Fibroblast of peridontal ligament (primary cell): ENCODE measurements around the gene SLCO2A1.
A peak's percentile ranks its signal among the peaks of the same experiment; 100 is the strongest.

Experiments
- DNase-seq: peaks from one replicate; pipeline ENCODE4 v3.0.0-alpha.2; 2010; ENCODE audit errors: extremely low read depth

SLCO2A1 gene

GRCh38 chr3:133999891-134000685, 29.6 kb downstream of the SLCO2A1 start:
- no peak for DNase-seq

GRCh38 chr3:133998691-133999241, 31.0 kb downstream of the SLCO2A1 start:
- DNase-seq: no peak

- DNase-seq: no peak
These were observed 31.7 kb downstream of the SLCO2A1 start for GRCh38 chr3:133997871-133998635.

- DNase-seq: no peak
These were observed 32.7 kb downstream of the SLCO2A1 start for GRCh38 chr3:133996996-133997395.

- DNase-seq: no peak
These were observed 33.5 kb downstream of the SLCO2A1 start for GRCh38 chr3:133996251-133996661.

- no peak for DNase-seq
These were observed 34.5 kb downstream of the SLCO2A1 start for GRCh38 chr3:133995264-133995663.

- no peak for DNase-seq
These were observed 35.4 kb downstream of the SLCO2A1 start for GRCh38 chr3:133994166-133994890.

GRCh38 chr3:133992951-133993620, 36.6 kb downstream of the SLCO2A1 start:
- no peak for DNase-seq

GRCh38 chr3:133992381-133992780, 37.3 kb downstream of the SLCO2A1 start:
- DNase-seq: no peak

- no peak for DNase-seq
These were observed 38.1 kb downstream of the SLCO2A1 start for GRCh38 chr3:133991637-133992036.

GRCh38 chr3:133991209-133991608, 38.5 kb downstream of the SLCO2A1 start:
- DNase-seq: no peak

GRCh38 chr3:133989936-133990702, 39.6 kb downstream of the SLCO2A1 start:
- no peak for DNase-seq

GRCh38 chr3:133988631-133989161, 41.0 kb downstream of the SLCO2A1 start:
- DNase-seq: no peak

- no peak for DNase-seq
These were observed 41.7 kb downstream of the SLCO2A1 start for GRCh38 chr3:133987948-133988484.

- DNase-seq: no peak
These were observed 42.6 kb downstream of the SLCO2A1 start for GRCh38 chr3:133987136-133987535.

GRCh38 chr3:133986311-133986710, 43.4 kb downstream of the SLCO2A1 start:
- DNase-seq: no peak

- DNase-seq: no peak
These were observed 44.8 kb downstream of the SLCO2A1 start for GRCh38 chr3:133984975-133985374.

GRCh38 chr3:133983576-133984560, 45.9 kb downstream of the SLCO2A1 start:
- DNase-seq: no peak

GRCh38 chr3:133983126-133983525, 46.6 kb downstream of the SLCO2A1 start:
- peak; percentile 4 for DNase-seq
